ENCODE measurements around the gene MUC2.

MUC2 gene

DNA sequence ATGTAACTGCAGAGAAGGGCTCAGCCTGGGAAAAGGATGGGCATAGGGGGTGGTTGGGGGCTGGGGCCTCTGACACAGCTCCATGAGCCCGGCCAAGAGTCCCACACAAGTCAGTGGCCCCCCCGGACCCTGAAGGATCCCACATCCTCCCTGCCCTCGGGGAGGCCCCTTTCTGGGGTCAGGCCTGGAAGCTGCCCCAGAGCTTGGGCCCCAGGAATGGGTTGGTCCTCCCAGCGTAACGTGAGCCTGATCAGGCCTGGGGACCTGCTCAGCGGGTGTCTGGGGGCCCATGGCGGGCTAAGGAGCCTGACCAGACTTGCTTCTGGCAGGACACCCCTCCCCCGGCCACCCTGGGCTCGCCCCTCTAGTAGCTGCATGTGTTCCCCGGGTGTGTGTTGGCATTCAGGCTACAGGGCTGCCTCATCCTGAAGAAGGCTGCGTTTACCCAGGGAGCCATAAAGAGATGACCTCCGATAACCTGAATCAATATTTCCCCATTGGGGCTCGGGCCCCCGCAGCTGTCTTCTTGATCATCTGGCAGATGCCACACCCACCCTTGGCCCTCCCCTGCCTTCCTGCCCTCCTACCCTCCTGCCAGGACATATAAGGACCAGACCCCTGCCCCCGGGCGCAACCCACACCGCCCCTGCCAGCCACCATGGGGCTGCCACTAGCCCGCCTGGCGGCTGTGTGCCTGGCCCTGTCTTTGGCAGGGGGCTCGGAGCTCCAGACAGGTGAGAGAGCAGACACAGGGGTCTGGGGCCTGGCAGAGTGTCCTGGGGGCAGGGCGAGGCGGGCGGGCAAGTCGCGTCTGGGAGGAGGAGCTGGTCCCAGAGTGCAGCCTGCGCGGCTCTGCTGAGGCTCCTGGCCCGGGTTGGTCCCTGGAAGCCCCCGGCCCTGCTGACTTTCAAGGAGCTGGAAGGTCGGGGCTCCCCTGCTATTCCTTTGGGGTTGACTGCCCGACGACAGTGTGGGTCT lies at the start of gene MUC2:
Gene MUC2 (plus strand): TSS at position 631 of the 978 bp plus-strand sequence.
- Histone ChIP-seq H3K27ac (ENCODE audit: low read depth, low read length) (no peak within 1 kb of the TSS), H3K4me3 (ENCODE audit: low read depth in 1 of 2, low read length in 2 of 2) (no peak within 1 kb of the TSS)

DNA sequence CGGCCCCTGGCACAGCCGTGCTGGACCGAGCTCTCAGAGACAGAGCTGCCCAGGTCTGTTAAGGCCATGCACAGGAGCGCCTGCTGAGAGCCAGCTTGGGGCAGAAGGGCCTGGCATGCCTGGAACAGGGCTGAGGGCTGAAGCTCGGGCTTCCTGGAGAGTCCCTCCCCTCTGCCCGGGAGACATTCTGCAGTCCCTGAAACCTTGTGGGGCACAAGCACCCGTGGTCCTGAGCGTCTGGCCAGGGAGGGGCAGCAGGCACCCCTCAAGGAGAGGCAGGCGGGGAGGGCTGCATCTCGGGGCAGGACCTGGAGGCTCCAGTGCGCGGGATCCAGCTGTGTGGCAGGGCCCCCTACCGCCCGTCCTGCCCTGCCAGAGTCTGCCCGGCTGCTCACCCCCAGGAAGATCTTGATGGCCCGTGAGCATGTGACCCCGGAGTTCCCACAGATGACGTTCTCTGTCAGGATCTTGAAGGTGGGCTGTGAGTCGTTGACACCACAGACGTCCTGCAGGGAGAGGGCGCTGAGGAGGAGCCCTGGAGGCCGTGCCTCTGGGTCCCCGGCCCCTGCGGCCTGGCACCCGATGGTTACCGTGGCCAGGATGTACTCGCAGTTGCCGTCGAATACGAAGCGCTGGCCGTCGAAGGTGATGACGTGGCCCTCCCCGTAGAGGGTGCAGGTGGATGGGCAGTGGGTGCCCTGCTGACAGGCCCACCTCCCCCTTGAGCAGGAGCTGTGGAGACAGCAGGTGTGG lies 49.1 kb upstream of the MUC2 start:
- Histone ChIP-seq H3K9ac (ENCODE audit: low read depth in 1 of 2, low read length in 2 of 2) (no peak overlapping the region), H3K4me1 (ENCODE audit: control insufficient read depth in 1 of 2, insufficient read depth in 2 of 2, low read length in 2 of 2) (no peaks in the 10 kb centered on the region), H3K9me3 (ENCODE audit: control insufficient read depth in 1 of 2, low read length in 2 of 2) (no peaks in the 10 kb centered on the region), H3K27ac (ENCODE audit: low read depth, low read length) (no peak overlapping the region), H3K4me3 (ENCODE audit: low read depth in 1 of 2, low read length in 2 of 2) (no peak overlapping the region), H3K27me3 (ENCODE audit: control insufficient read depth in 1 of 2, insufficient read depth in 2 of 2, low read length in 2 of 2) (no peaks in the 10 kb centered on the region), H3K36me3 (ENCODE audit: control insufficient read depth in 1 of 2, insufficient read depth in 2 of 2, low read length in 2 of 2) (no peaks in the 10 kb centered on the region)

More for the DNA sequence above, at the start of gene MUC2:
- Histone ChIP-seq H3K9me3 (ENCODE audit: control insufficient read depth in 1 of 2, low read length in 2 of 2) (no peaks in the 10 kb centered on the region), H3K27me3 (ENCODE audit: control insufficient read depth in 1 of 2, insufficient read depth in 2 of 2, low read length in 2 of 2) (no peaks in the 10 kb centered on the region), H3K4me1 (ENCODE audit: control insufficient read depth in 1 of 2, insufficient read depth in 2 of 2, low read length in 2 of 2) (peaks cover 16 to 20% of the 10 kb centered on the region in 2 donors), H3K9ac (ENCODE audit: low read depth in 1 of 2, low read length in 2 of 2) (no peak within 1 kb of the TSS), H3K36me3 (ENCODE audit: control insufficient read depth in 1 of 2, insufficient read depth in 2 of 2, low read length in 2 of 2) (no peaks in the 10 kb centered on the region)

DNA sequence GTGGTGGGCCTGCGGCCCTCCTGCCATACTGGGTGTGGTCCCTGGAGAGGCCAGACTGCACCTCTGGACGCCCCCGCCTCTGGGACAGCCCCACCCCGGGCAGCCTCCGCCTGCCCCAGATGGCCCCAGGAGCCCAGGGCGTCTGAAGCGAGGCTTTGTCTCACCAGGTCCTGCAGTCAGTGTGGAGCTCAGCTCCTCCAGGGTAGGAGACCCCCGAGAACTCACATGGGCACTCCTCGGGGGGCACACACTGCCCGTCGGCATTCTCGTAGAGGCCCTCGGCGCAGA lies 48.6 kb upstream of the MUC2 start:
- Histone ChIP-seq H3K9me3 (ENCODE audit: control insufficient read depth in 1 of 2, low read length in 2 of 2) (no peaks in the 10 kb centered on the region), H3K27ac (ENCODE audit: low read depth, low read length) (no peak overlapping the region), H3K4me3 (ENCODE audit: low read depth in 1 of 2, low read length in 2 of 2) (no peak overlapping the region), H3K27me3 (ENCODE audit: control insufficient read depth in 1 of 2, insufficient read depth in 2 of 2, low read length in 2 of 2) (no peaks in the 10 kb centered on the region), H3K36me3 (ENCODE audit: control insufficient read depth in 1 of 2, insufficient read depth in 2 of 2, low read length in 2 of 2) (no peaks in the 10 kb centered on the region), H3K4me1 (ENCODE audit: control insufficient read depth in 1 of 2, insufficient read depth in 2 of 2, low read length in 2 of 2) (no peaks in the 10 kb centered on the region), H3K9ac (ENCODE audit: low read depth in 1 of 2, low read length in 2 of 2) (no peak overlapping the region)

DNA sequence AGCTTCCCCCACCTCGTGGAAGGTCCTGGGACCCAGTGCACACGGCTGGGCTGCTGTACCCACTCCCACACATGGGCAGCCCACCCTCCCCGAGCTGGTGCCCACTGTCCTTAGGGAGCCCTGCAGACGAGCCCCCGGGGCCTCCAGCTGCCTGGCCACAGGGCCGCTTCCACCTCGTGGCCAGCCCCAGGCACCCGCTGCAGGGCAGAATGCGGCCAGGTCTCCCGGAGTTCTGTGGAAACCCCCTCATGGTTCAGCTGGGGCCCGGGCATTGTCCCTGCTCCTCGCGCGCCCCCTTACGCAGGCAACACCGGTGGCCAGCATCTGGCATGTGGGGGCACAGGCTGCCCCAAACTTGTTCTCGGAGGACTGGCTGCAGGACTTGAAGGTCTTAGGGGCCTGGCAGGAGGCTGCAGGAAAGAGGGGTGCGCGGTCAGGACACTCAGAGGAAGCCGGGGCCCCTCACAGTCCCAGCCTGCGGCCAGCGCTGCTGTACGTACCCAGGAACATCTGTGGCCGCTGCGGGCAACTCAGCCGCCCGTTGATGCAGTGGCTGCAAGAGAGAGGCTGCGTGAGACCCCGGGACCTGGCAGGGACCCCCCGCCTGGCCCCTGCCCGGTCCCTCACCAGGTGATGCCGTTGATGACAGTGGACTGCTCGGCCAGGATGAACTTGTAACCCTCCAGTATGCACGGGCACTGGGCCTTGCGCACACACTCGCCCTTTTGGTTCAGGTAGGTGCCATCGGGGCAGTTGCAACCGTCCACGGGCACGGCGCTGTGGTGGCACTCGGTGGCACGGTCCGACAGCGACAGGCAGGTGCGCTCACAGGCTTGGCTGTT lies 47.8 kb upstream of the MUC2 start:
- Histone ChIP-seq H3K9ac (ENCODE audit: low read depth in 1 of 2, low read length in 2 of 2) (no peak overlapping the region), H3K4me3 (ENCODE audit: low read depth in 1 of 2, low read length in 2 of 2) (no peak overlapping the region), H3K27me3 (ENCODE audit: control insufficient read depth in 1 of 2, insufficient read depth in 2 of 2, low read length in 2 of 2) (no peaks in the 10 kb centered on the region), H3K36me3 (ENCODE audit: control insufficient read depth in 1 of 2, insufficient read depth in 2 of 2, low read length in 2 of 2) (no peaks in the 10 kb centered on the region), H3K4me1 (ENCODE audit: control insufficient read depth in 1 of 2, insufficient read depth in 2 of 2, low read length in 2 of 2) (no peaks in the 10 kb centered on the region), H3K9me3 (ENCODE audit: control insufficient read depth in 1 of 2, low read length in 2 of 2) (no peaks in the 10 kb centered on the region), H3K27ac (ENCODE audit: low read depth, low read length) (no peak overlapping the region)

DNA sequence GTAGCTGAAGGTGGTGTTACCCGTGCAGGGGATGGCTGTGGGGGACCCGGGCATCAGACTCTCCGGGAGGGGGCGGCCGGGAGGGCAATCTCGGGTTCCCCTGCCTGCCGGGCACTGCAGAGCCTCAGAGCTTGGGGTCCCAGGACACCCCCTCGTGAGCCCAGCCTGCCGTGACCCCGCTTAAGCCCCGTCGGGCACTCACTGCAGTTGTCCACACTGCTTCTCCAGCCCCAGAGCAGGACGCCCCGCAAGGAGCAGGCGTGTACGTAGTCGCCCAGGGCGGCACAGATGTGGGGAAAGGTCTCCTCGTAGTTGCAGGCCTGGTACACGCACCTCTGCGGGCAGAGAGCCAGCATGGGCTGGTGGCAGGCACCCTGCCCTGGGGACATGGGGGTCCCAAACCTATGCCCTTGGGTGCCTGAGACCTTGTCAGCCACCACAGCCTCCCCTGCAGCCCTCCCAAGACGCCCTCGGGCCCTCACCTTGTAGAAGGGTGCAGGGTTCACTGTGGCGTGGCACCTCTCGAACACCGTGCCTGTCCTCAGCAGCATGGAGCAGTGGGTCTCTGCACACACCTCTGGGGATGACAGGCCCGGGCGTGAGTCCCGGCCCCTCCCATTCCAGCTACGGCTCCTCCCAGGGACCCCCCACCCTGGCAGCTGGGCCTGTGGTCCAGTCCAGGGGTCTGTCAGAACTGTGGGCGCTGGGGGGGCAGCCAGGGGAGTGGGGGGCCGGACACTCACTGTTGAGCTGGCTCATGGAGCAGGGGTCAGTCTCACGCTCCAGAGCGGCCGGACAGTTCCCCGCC lies 47.0 kb upstream of the MUC2 start:
- H3K9me3 ChIP-seq (ENCODE audit: control insufficient read depth in 1 of 2, low read length in 2 of 2): no peaks in the 10 kb centered on the region
- no peak overlapping the region for H3K9ac ChIP-seq (ENCODE audit: low read depth in 1 of 2, low read length in 2 of 2)
- no peak overlapping the region for H3K27ac ChIP-seq (ENCODE audit: low read depth, low read length)
- no peaks in the 10 kb centered on the region for H3K36me3 ChIP-seq (ENCODE audit: control insufficient read depth in 1 of 2, insufficient read depth in 2 of 2, low read length in 2 of 2)
- no peak overlapping the region for H3K4me3 ChIP-seq (ENCODE audit: low read depth in 1 of 2, low read length in 2 of 2)
- no peaks in the 10 kb centered on the region for H3K27me3 ChIP-seq (ENCODE audit: control insufficient read depth in 1 of 2, insufficient read depth in 2 of 2, low read length in 2 of 2)
- H3K4me1 ChIP-seq (ENCODE audit: control insufficient read depth in 1 of 2, insufficient read depth in 2 of 2, low read length in 2 of 2): no peaks in the 10 kb centered on the region

DNA sequence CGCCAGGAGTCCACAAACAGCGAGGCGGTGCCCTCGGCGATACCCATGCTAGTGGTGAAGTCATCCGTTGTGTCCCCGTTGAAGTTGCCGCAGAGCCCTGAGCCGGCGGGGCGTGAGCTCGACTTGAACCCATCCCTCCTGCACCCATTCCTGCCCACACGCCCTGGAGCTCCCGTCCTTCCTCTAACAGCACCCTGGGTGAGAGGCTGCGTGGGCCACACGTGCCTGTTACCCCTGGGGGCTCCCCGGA lies 46.5 kb upstream of the MUC2 start:
- no peaks in the 10 kb centered on the region for H3K27me3 ChIP-seq (ENCODE audit: control insufficient read depth in 1 of 2, insufficient read depth in 2 of 2, low read length in 2 of 2)
- no peaks in the 10 kb centered on the region for H3K9me3 ChIP-seq (ENCODE audit: control insufficient read depth in 1 of 2, low read length in 2 of 2)
- H3K9ac ChIP-seq (ENCODE audit: low read depth in 1 of 2, low read length in 2 of 2): no peak overlapping the region
- H3K27ac ChIP-seq (ENCODE audit: low read depth, low read length): no peak overlapping the region
- H3K4me3 ChIP-seq (ENCODE audit: low read depth in 1 of 2, low read length in 2 of 2): no peak overlapping the region
- no peaks in the 10 kb centered on the region for H3K36me3 ChIP-seq (ENCODE audit: control insufficient read depth in 1 of 2, insufficient read depth in 2 of 2, low read length in 2 of 2)
- H3K4me1 ChIP-seq (ENCODE audit: control insufficient read depth in 1 of 2, insufficient read depth in 2 of 2, low read length in 2 of 2): no peaks in the 10 kb centered on the region

DNA sequence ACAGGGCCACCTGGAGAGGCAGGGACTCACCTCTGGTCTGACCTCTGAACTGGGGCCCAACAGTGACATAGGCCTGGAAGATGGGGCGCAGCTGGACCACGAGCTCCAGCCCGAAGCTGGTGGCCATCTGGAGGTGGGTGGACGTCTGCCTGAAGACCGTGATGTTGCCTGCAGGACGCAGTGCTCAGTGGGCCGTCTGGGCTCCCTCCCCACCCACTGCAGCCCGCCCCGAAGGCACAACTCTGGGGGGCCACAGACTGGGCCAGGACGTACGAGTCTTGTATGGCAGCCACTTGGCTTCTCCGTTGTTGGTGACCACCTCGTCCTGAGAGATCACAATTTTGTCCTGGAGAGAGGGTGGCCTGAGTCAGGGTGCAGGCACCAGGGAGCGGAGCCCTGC lies 46.1 kb upstream of the MUC2 start:
- no peak overlapping the region for H3K27ac ChIP-seq (ENCODE audit: low read depth, low read length)
- H3K27me3 ChIP-seq (ENCODE audit: control insufficient read depth in 1 of 2, insufficient read depth in 2 of 2, low read length in 2 of 2): no peaks in the 10 kb centered on the region
- H3K9me3 ChIP-seq (ENCODE audit: control insufficient read depth in 1 of 2, low read length in 2 of 2): no peaks in the 10 kb centered on the region
- no peaks in the 10 kb centered on the region for H3K4me1 ChIP-seq (ENCODE audit: control insufficient read depth in 1 of 2, insufficient read depth in 2 of 2, low read length in 2 of 2)
- no peak overlapping the region for H3K4me3 ChIP-seq (ENCODE audit: low read depth in 1 of 2, low read length in 2 of 2)
- H3K9ac ChIP-seq (ENCODE audit: low read depth in 1 of 2, low read length in 2 of 2): no peak overlapping the region
- H3K36me3 ChIP-seq (ENCODE audit: control insufficient read depth in 1 of 2, insufficient read depth in 2 of 2, low read length in 2 of 2): no peaks in the 10 kb centered on the region

DNA sequence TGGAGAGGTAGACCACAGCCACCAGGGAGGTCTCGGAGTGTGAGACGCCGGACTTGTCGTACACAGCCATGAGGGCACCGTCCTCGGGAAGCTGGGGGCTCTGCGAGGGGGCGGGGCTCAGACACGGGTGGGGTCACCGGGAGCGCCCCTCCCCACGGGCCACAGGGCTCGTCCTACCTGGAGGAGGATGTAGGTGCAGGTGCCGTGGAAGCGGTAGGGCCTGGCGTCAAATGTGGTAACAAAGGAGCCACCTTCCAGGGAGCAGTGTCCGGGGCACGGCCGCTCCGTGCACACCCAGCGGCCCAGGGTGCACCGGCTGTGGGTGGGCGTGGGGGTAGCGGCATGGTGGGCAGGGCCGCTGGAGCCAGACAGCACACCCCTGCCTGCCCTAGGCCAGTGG lies 45.6 kb upstream of the MUC2 start:
- Histone ChIP-seq H3K27ac (ENCODE audit: low read depth, low read length) (no peak overlapping the region), H3K36me3 (ENCODE audit: control insufficient read depth in 1 of 2, insufficient read depth in 2 of 2, low read length in 2 of 2) (no peaks in the 10 kb centered on the region), H3K9me3 (ENCODE audit: control insufficient read depth in 1 of 2, low read length in 2 of 2) (no peaks in the 10 kb centered on the region), H3K9ac (ENCODE audit: low read depth in 1 of 2, low read length in 2 of 2) (no peak overlapping the region), H3K4me1 (ENCODE audit: control insufficient read depth in 1 of 2, insufficient read depth in 2 of 2, low read length in 2 of 2) (no peaks in the 10 kb centered on the region), H3K27me3 (ENCODE audit: control insufficient read depth in 1 of 2, insufficient read depth in 2 of 2, low read length in 2 of 2) (no peaks in the 10 kb centered on the region), H3K4me3 (ENCODE audit: low read depth in 1 of 2, low read length in 2 of 2) (no peak overlapping the region)

DNA sequence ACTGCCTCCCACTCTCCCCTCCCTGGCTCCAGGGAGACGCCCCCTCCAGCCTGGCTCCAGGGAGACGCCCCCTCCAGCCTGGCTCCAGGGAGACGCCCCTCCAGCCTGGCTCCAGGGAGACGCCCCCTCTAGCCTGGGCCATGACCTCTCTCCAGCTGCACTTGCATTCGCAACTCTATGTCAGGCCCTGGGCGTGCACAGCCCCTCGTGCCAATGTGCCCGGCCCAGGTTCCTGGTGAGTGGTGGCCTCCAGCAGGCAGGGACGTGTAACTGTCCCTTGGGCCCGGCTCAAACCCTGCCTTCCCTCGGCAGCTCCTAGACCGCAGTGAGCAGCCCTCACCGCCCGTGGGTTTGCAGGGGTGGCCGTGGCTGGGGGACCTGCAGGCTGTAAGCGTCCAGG lies 45.0 kb upstream of the MUC2 start:
- H3K9ac ChIP-seq (ENCODE audit: low read depth in 1 of 2, low read length in 2 of 2): no peak overlapping the region
- H3K27me3 ChIP-seq (ENCODE audit: control insufficient read depth in 1 of 2, insufficient read depth in 2 of 2, low read length in 2 of 2): no peaks in the 10 kb centered on the region
- H3K9me3 ChIP-seq (ENCODE audit: control insufficient read depth in 1 of 2, low read length in 2 of 2): no peaks in the 10 kb centered on the region
- H3K36me3 ChIP-seq (ENCODE audit: control insufficient read depth in 1 of 2, insufficient read depth in 2 of 2, low read length in 2 of 2): no peaks in the 10 kb centered on the region
- no peak overlapping the region for H3K27ac ChIP-seq (ENCODE audit: low read depth, low read length)
- no peaks in the 10 kb centered on the region for H3K4me1 ChIP-seq (ENCODE audit: control insufficient read depth in 1 of 2, insufficient read depth in 2 of 2, low read length in 2 of 2)
- no peak overlapping the region for H3K4me3 ChIP-seq (ENCODE audit: low read depth in 1 of 2, low read length in 2 of 2)
